HG03060 (cell line): Measurements from ENCODE around the gene CBLC.

ENCODE experiments used
- ATAC-seq: cut with Tn5 transposase; IDR thresholded peaks from one replicate; pipeline ENCODE4 v1.9.1; 2021; ENCODE audit warnings: low read depth, moderate number of reproducible peaks; ENCODE audit not compliant: unreplicated experiment

CBLC gene

DNA sequence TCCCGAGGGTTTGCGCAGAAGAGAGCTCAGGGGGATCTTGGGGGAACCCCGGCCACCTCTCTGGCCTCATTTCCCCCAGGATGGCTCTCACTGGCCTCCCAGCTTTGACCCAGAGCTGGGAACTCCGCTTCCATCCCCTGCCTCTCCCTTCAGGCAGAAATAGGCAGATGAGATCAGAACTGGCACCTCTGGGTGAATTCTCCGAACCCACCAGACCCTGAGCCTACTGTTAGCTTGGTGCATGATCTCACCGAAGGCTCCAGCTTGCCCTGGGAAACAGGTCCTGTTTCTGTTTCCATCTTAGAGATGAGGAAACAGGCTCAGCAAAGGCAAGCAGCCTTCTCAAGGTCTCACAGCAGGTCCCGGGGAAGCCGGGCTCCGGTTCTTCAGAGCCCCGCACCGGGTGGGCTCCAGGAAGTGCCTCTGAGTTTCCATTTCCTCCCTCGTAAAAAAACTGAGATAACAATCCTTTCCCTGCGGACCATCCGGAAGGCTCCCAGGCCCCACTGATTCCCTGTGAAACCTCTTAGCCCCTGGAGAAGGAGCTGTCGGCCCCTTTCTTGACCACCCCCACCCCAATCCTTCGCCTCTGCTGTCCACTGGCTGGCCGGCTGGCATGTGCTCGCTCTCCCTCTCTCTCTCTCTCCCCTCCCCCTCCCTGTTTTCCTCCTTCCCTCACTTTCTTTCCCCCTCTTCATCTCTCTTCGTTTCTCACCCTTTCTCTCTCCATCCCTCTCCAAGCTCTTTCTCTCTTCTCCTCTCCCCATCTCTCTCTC is 70.5 kb downstream of the CBLC start:
- no peak for ATAC-seq

GRCh38 chr19:44848812-44849447 is 71.2 kb downstream of the CBLC start:
- ATAC-seq, result no peak
